ENCODE data around the gene DHDH. TPM values are rescaled to one million over a fixed set of nuclear protein-coding genes. Genes with fewer than 3 reads are reported as not detected.

DHDH gene
- total and polyA plus RNA-seq, 2 of the 13 experiments (the other 11 are each of a cell fraction or from before 2014, with no cell fraction given) = 0.13 to 0.91 TPM

- peak; percentile 30; the same call in 1 of the 2 replicates for TF ChIP-seq MIXL1 (CRISPR knock-in tag; IDR thresholded peaks at IDR 0.05)
- TF ChIP-seq MED1 (CRISPR knock-in tag; IDR thresholded peaks at IDR 0.05) = peak; percentile 55
- TF ChIP-seq ZNF710 (CRISPR knock-in tag; IDR thresholded peaks at IDR 0.05; ENCODE audit: borderline replicate concordance) = 0 out of 2 replicates have a peak, but pooled peaks have one; percentile 31
- peak; percentile 46; the same call in 1 of the 2 replicates for TF ChIP-seq RXRB (CRISPR knock-in tag; IDR thresholded peaks at IDR 0.05; ENCODE audit: borderline replicate concordance)
- TF ChIP-seq FOXP1 (IDR thresholded peaks at IDR 0.05) = no peak
- TF ChIP-seq FOXP1 (CRISPR knock-in tag; IDR thresholded peaks at IDR 0.05) = peak; percentile 6; the same call in 1 of the 2 replicates
- 0 out of 2 replicates have a peak, but pooled peaks have one; percentile 4 for TF ChIP-seq ZNF580 (CRISPR knock-in tag; IDR thresholded peaks at IDR 0.05; ENCODE audit: borderline replicate concordance, low read depth)
Measured at GRCh38 chr19:48950830-48951519, 17.5 kb downstream of the DHDH start (continued).

- peaks cover 87% of the 10 kb centered on the region for H3K4me1 ChIP-seq (ENCODE audit: insufficient read depth, low read length)
- H3K36me3 ChIP-seq (replicated peaks in 1 of 2; ENCODE audit: control insufficient read depth in 1 of 2, insufficient read depth in 2 of 2, low read length in 2 of 2) = peaks cover 2 to 3% of the 10 kb centered on the region in 2 experiments; a peak in 1 of 5 replicates
- ATAC-seq (no peak), FAIRE-seq (no peak), DNase-seq (ENCODE audit: low spot score) (no peak)
- POLR2A ChIA-PET = interaction anchor here (0.6 to 7.8 kb wide), 9 partner anchors 9 to 81 kb away, joined by 3 to 153 read pairs (median 12); partner anchors contain the start of genes DHDH, FTL, GYS1 and NUCB1
- no TSS peak for BruUV-seq (replicated peaks)
- peak overlapping the region; percentile 56 for H3K4me2 ChIP-seq (ENCODE audit: low read depth, low read length)
- intact Hi-C loops (cut with micrococcal nuclease; ENCODE audit: unreplicated experiment) (no loop called here), in situ Hi-C loops (cut with HindIII; ENCODE audit: extremely low pct_ligation_motif_present, low pct_unique_long_range_greater_than_20kb) (no loop called here)
- H3K27ac ChIP-seq (ENCODE audit: extremely low read length, insufficient read depth, low read length) = peak overlapping the region; percentile 53
- H3K4me3 ChIP-seq (replicated peaks in 1 of 3; ENCODE audit: insufficient read depth in 1 of 3, low read depth in 2 of 3, low read length in 3 of 3) = peak overlapping the region in 1 of 3 experiments; percentile 36; a peak in 2 of 6 replicates
- CTCF ChIA-PET (ENCODE audit: low intra/inter-chr PET ratio, low total read pairs) = no interaction called here
- WGBS (ENCODE audit: low lambda C conversion rate) = 0% methylated on average over 4 of the region's 4 CpGs
- no peaks in the 10 kb centered on the region; the same call in 1 of the 2 replicates for H4K20me1 ChIP-seq (ENCODE audit: insufficient read depth, low read length)
- peaks cover 19% of the 10 kb centered on the region for H3K79me2 ChIP-seq (ENCODE audit: insufficient read depth, low read length)
- no peak overlapping the region for H2AFZ ChIP-seq (ENCODE audit: low read length)
- no peaks in the 10 kb centered on the region for H3K9me3 ChIP-seq (ENCODE audit: low read length)
- peak overlapping the region; percentile 43; the same call in 1 of the 2 replicates for H3K9ac ChIP-seq (ENCODE audit: insufficient read depth, low read depth, low read length)
- no peaks in the 10 kb centered on the region for H3K27me3 ChIP-seq (ENCODE audit: control insufficient read depth in 1 of 2, insufficient read depth in 2 of 2, low read length in 2 of 2)
- no peak for TF ChIP-seq ZNF512B (CRISPR knock-in tag; IDR thresholded peaks at IDR 0.05; ENCODE audit: borderline replicate concordance)
- no peak for TF ChIP-seq STAG1 (CRISPR knock-in tag; IDR thresholded peaks at IDR 0.05)
- no peak for TF ChIP-seq SNAPC2 (CRISPR knock-in tag; IDR thresholded peaks at IDR 0.05)
- TF ChIP-seq SYNCRIP (IDR thresholded peaks at IDR 0.05; ENCODE audit: insufficient read depth, low read depth, low read length) = no peak
- TF ChIP-seq ATF6 (CRISPR knock-in tag; conservative IDR thresholded peaks at IDR 0.05) = no peak
- TF ChIP-seq HNRNPK (IDR thresholded peaks at IDR 0.05; ENCODE audit: low read depth, low read length, poor library complexity, severe bottlenecking) = no peak
- no peak for TF ChIP-seq CENPBD1 (CRISPR knock-in tag; IDR thresholded peaks at IDR 0.05; ENCODE audit: borderline replicate concordance, low read depth)
Measured at GRCh38 chr19:48953141-48953540, 19.6 kb downstream of the DHDH start.
